NK-92 (cell line): ENCODE measurements around the gene MECR.
"Not testable (repeated sequence)": the region's sequence is repeated elsewhere in the genome, so short reads cannot be mapped to it uniquely, and the experiment has no call there.

Experiments
- DNase-seq: peaks from one replicate; lab custom pipeline; 2025; ENCODE audit not compliant: unreplicated experiment; lab: John Stamatoyannopoulos, UW

MECR gene

GRCh38 chr1:29236712-29237128, 6.0 kb upstream of the MECR start:
- DNase-seq, result no peak

GRCh38 chr1:29235955-29236711, 5.4 kb upstream of the MECR start, which contains the start of gene PTPRU:
Gene PTPRU, plus strand, starts transcription at chr1:29236522. Its CDS starts 123 bp downstream, at chr1:29236645.
- DNase-seq, result no peak

GRCh38 chr1:29234881-29235280, 4.1 kb upstream of the MECR start:
- DNase-seq, result not testable (repeated sequence)

- DNase-seq, result no peak
Measured at GRCh38 chr1:29234471-29234870, 3.7 kb upstream of the MECR start.

- no peak for DNase-seq
Measured at GRCh38 chr1:29233693-29234092, 3.0 kb upstream of the MECR start.

GRCh38 chr1:29232387-29232786, 1.7 kb upstream of the MECR start:
- no peak for DNase-seq

GRCh38 chr1:29230204-29230552, 556 bp downstream of the MECR start:
- DNase-seq, result no peak

- no peak for DNase-seq
Measured at GRCh38 chr1:29227511-29227910, 3.2 kb downstream of the MECR start.

GRCh38 chr1:29225361-29225760, 5.4 kb downstream of the MECR start:
- no peak for DNase-seq

GRCh38 chr1:29224356-29224837, 6.3 kb downstream of the MECR start:
- no peak for DNase-seq

GRCh38 chr1:29223521-29223920, 7.2 kb downstream of the MECR start:
- no peak for DNase-seq

GRCh38 chr1:29222686-29223085, 8.0 kb downstream of the MECR start:
- no peak for DNase-seq

- not testable (repeated sequence) for DNase-seq
Measured at GRCh38 chr1:29222260-29222659, 8.5 kb downstream of the MECR start.

GRCh38 chr1:29221296-29221695, 9.4 kb downstream of the MECR start:
- no peak for DNase-seq

- no peak for DNase-seq
Measured at GRCh38 chr1:29218223-29218622, 12.5 kb downstream of the MECR start.

- no peak for DNase-seq
Measured at GRCh38 chr1:29217633-29218032, 13.1 kb downstream of the MECR start.

GRCh38 chr1:29213055-29213454, 17.7 kb downstream of the MECR start:
- no peak for DNase-seq

- DNase-seq, result no peak
Measured at GRCh38 chr1:29211086-29212030, 19.4 kb downstream of the MECR start.

- DNase-seq, result no peak
Measured at GRCh38 chr1:29210278-29211085, 20.3 kb downstream of the MECR start.

- no peak for DNase-seq
Measured at GRCh38 chr1:29209173-29209572, 21.6 kb downstream of the MECR start.

GRCh38 chr1:29208442-29208841, 22.3 kb downstream of the MECR start:
- DNase-seq, result no peak
